ENCODE results near the gene STOML2. TPM values are rescaled to one million over a fixed set of nuclear protein-coding genes. Genes with fewer than 3 reads are reported as not detected.

Gene STOML2
- total RNA-seq, 6 donors from 2014 or later: 17.4 to 72.8 (median 48.0) TPM

DNA sequence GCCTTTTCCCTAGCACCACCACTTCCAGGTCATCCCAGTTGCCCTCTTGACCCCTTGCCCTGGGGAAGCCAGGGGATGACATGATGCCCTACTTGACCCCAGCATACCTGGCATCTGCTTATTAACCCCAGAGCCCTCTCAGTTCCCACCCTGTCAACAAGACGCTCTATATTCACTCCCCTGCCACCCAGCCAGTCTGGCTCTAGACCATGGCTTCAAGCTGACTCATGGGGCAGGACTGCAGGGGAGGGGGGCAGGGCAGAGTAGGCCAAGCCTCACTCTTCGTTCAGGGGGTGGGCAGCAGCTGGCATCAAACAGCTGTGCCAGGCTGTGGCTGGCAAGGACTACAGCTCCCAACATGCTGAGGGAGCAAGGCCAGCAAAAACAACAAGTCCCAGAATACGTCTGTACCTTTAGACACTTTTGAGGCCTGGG lies 7.4 kb upstream of the STOML2 start:
- ATAC-seq (ENCODE audit: low FRiP score in 2 of 2) (no peak), DNase-seq (no peak)
- Histone ChIP-seq H3K4me1 (peaks cover 47 to 61% (median 53%) of the 10 kb centered on the region in 4 donors), H3K4me3 (peak overlapping the region in 2 of 4 donors; percentile 77 to 87), H3K27ac (peak overlapping the region; percentile 86 to 94 (median 92)), H3K36me3 (peaks cover 4 to 39% (median 34%) of the 10 kb centered on the region in 4 donors), H3K9me3 (no peaks in the 10 kb centered on the region), H3K27me3 (no peaks in the 10 kb centered on the region)
- TF ChIP-seq CTCF (IDR thresholded peaks at IDR 0.05): no peak
- no peak for TF ChIP-seq POLR2AphosphoS5 (IDR thresholded peaks at IDR 0.05)
- TF ChIP-seq EP300 (IDR thresholded peaks at IDR 0.05): no peak
- TF ChIP-seq POLR2A (IDR thresholded peaks at IDR 0.05): no peak
- 39 to 65% methylated on average over 2 to 3 of the region's 3 CpGs for WGBS, 2 donors

- peak overlapping the region in 1 of 4 donors; percentile 94 for H3K27ac ChIP-seq
Measured at GRCh38 chr9:35108946-35109575, 6.1 kb upstream of the STOML2 start.

GRCh38 chr9:35108461-35108860 lies 5.5 kb upstream of the STOML2 start:
- Histone ChIP-seq H3K36me3 (peaks cover 4 to 52% (median 46%) of the 10 kb centered on the region in 4 donors), H3K9me3 (no peaks in the 10 kb centered on the region), H3K4me3 (no peak overlapping the region), H3K4me1 (peaks cover 37 to 49% (median 40%) of the 10 kb centered on the region in 4 donors), H3K27me3 (no peaks in the 10 kb centered on the region), H3K27ac (no peak overlapping the region)
- TF ChIP-seq POLR2AphosphoS5 (IDR thresholded peaks at IDR 0.05) (no peak), EP300 (IDR thresholded peaks at IDR 0.05) (no peak), CTCF (IDR thresholded peaks at IDR 0.05) (no peak), POLR2A (IDR thresholded peaks at IDR 0.05) (no peak)
- WGBS, 2 donors: 95 to 100% methylated on average over 6 of the region's 6 CpGs
- no peak for DNase-seq
- ATAC-seq (ENCODE audit: low FRiP score in 2 of 2): no peak

More at GRCh38 chr9:35108946-35109575, 6.1 kb upstream of the STOML2 start:
- Histone ChIP-seq H3K36me3 (peaks cover 4 to 52% (median 45%) of the 10 kb centered on the region in 4 donors), H3K27me3 (no peaks in the 10 kb centered on the region), H3K9me3 (no peaks in the 10 kb centered on the region), H3K4me1 (peaks cover 39 to 49% (median 41%) of the 10 kb centered on the region in 4 donors), H3K4me3 (no peak overlapping the region)
- TF ChIP-seq EP300 (IDR thresholded peaks at IDR 0.05) (no peak), POLR2AphosphoS5 (IDR thresholded peaks at IDR 0.05) (no peak), POLR2A (IDR thresholded peaks at IDR 0.05) (no peak), CTCF (IDR thresholded peaks at IDR 0.05) (no peak)
- 62 to 67% methylated on average over 6 to 7 of the region's 8 CpGs for WGBS, 2 donors
- ATAC-seq (ENCODE audit: low FRiP score in 2 of 2) (no peak), DNase-seq (no peak)

GRCh38 chr9:35107297-35108290 lies 4.7 kb upstream of the STOML2 start:
- H3K27ac ChIP-seq: no peak overlapping the region
- WGBS, 2 donors: 89 to 90% methylated on average over 12 to 18 of the region's 18 CpGs
- TF ChIP-seq EP300 (IDR thresholded peaks at IDR 0.05): no peak
- no peak for TF ChIP-seq POLR2A (IDR thresholded peaks at IDR 0.05)
- TF ChIP-seq CTCF (IDR thresholded peaks at IDR 0.05): no peak
- no peak for TF ChIP-seq POLR2AphosphoS5 (IDR thresholded peaks at IDR 0.05)
- no peaks in the 10 kb centered on the region for H3K27me3 ChIP-seq
- ATAC-seq (ENCODE audit: low FRiP score in 2 of 2) (no peak), DNase-seq (peak in 1 of 2 donors; percentile 66)
- no peak overlapping the region for H3K4me3 ChIP-seq
- peaks cover 31 to 44% (median 35%) of the 10 kb centered on the region in 4 donors for H3K4me1 ChIP-seq
- H3K36me3 ChIP-seq: peaks cover 4 to 52% (median 46%) of the 10 kb centered on the region in 4 donors
- H3K9me3 ChIP-seq: no peaks in the 10 kb centered on the region
